Measurements from ENCODE around the gene TMEM151B. TPM values are rescaled to one million over a fixed set of nuclear protein-coding genes. Genes with fewer than 3 reads are reported as not detected.
A peak's percentile ranks its signal among the peaks of the same experiment; 100 is the strongest.

TMEM151B gene
- total RNA-seq, 2 donors from 2014 or later, result 0.22 to 0.51 TPM

DNA sequence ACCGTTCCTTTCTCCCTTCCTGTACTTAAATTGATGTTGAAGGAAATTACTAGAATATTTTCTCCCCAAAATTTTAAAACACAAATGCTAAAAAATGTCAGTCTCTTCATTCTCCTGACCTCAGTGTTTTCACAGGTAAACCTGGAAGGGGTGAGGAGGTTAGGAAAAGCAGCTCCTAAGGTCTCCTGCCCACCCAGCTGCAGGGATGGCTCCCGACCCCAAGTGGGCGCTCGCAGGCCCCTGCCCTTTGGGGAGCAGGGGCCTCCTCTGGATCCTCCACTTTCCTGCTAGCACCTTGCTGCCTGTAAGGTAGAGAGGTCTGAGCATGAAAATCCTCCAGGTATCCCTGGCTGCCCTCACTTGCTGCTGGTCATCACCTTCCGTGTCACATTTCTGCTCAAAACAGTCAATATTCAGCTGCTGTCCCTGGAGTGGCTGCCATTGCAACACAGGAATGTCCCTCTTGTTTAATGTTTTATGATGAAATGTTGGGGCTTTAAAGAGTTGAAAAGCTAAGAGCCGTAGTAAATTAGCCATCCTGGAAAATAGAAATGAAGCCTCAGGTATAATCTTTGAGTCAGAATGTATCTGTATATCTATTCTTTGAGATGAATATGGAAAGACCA lies 34.2 kb upstream of the TMEM151B start:
- H3K4me3 ChIP-seq (ENCODE audit: low read length), result no peak overlapping the region
- H3K27me3 Mint-ChIP-seq (ENCODE audit: insufficient read depth), result peaks cover 4% of the 10 kb centered on the region
- H3K27ac Mint-ChIP-seq, result no peak overlapping the region
- no peaks in the 10 kb centered on the region for H3K9me3 ChIP-seq (ENCODE audit: control insufficient read depth, low read length)
- no peaks in the 10 kb centered on the region for H3K9me3 Mint-ChIP-seq
- peaks cover 26% of the 10 kb centered on the region for H3K36me3 Mint-ChIP-seq (ENCODE audit: low read depth)
- peaks cover 24% of the 10 kb centered on the region for H3K4me1 Mint-ChIP-seq
- H3K36me3 ChIP-seq (ENCODE audit: control insufficient read depth, insufficient read depth, low read length), result peaks cover 9% of the 10 kb centered on the region
- peaks cover 7% of the 10 kb centered on the region for H3K4me1 ChIP-seq (ENCODE audit: control insufficient read depth, insufficient read depth, low read length)
- no peak overlapping the region for H3K4me3 Mint-ChIP-seq
- no peak overlapping the region for H3K27ac ChIP-seq (ENCODE audit: low read depth, low read length)
- H3K27me3 ChIP-seq (ENCODE audit: control insufficient read depth, insufficient read depth, low read length, poor library complexity, severe bottlenecking), result no peaks in the 10 kb centered on the region
- DNase-seq, result no peak
- TF ChIP-seq, protein P1, sequence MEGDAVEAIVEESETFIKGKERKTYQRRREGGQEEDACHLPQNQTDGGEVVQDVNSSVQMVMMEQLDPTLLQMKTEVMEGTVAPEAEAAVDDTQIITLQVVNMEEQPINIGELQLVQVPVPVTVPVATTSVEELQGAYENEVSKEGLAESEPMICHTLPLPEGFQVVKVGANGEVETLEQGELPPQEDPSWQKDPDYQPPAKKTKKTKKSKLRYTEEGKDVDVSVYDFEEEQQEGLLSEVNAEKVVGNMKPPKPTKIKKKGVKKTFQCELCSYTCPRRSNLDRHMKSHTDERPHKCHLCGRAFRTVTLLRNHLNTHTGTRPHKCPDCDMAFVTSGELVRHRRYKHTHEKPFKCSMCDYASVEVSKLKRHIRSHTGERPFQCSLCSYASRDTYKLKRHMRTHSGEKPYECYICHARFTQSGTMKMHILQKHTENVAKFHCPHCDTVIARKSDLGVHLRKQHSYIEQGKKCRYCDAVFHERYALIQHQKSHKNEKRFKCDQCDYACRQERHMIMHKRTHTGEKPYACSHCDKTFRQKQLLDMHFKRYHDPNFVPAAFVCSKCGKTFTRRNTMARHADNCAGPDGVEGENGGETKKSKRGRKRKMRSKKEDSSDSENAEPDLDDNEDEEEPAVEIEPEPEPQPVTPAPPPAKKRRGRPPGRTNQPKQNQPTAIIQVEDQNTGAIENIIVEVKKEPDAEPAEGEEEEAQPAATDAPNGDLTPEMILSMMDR (conservative IDR thresholded peaks at IDR 0.05), result peak; percentile 50
- 90 to 95% methylated on average over 4 to 5 of the region's 6 CpGs for WGBS, 2 experiments (ENCODE audit: insufficient coverage in 1 of 2, insufficient read length in 1 of 2)
- no peak overlapping the region for H3K9ac ChIP-seq (ENCODE audit: extremely low read depth, low read length, poor library complexity, severe bottlenecking)

- peak overlapping the region; percentile 97 for H3K27ac Mint-ChIP-seq
- peaks cover 4% of the 10 kb centered on the region for H3K27me3 Mint-ChIP-seq (ENCODE audit: insufficient read depth)
- peaks cover 16% of the 10 kb centered on the region for H3K36me3 Mint-ChIP-seq (ENCODE audit: low read depth)
- Histone ChIP-seq H3K9ac (ENCODE audit: extremely low read depth, low read length, poor library complexity, severe bottlenecking) (peak overlapping the region; percentile 87), H3K36me3 (ENCODE audit: control insufficient read depth, insufficient read depth, low read length) (peaks cover 6% of the 10 kb centered on the region), H3K4me1 (ENCODE audit: control insufficient read depth, insufficient read depth, low read length) (peaks cover 7% of the 10 kb centered on the region), H3K9me3 (ENCODE audit: control insufficient read depth, low read length) (no peaks in the 10 kb centered on the region), H3K4me3 (ENCODE audit: low read length) (peak overlapping the region; percentile 81), H3K27me3 (ENCODE audit: control insufficient read depth, insufficient read depth, low read length, poor library complexity, severe bottlenecking) (no peaks in the 10 kb centered on the region), H3K27ac (ENCODE audit: low read depth, low read length) (no peak overlapping the region)
- H3K9me3 Mint-ChIP-seq, result no peaks in the 10 kb centered on the region
- WGBS, 2 experiments (ENCODE audit: insufficient coverage in 1 of 2, insufficient read length in 1 of 2), result 56 to 58% methylated on average over 12 to 22 of the region's 22 CpGs
- DNase-seq, result peak; percentile 92
- peaks cover 24% of the 10 kb centered on the region for H3K4me1 Mint-ChIP-seq
- H3K4me3 Mint-ChIP-seq, result peak overlapping the region; percentile 71
- TF ChIP-seq, protein P1 (conservative IDR thresholded peaks at IDR 0.05), result no peak
Measured at GRCh38 chr6:44237021-44237812, 33.0 kb upstream of the TMEM151B start.

DNA sequence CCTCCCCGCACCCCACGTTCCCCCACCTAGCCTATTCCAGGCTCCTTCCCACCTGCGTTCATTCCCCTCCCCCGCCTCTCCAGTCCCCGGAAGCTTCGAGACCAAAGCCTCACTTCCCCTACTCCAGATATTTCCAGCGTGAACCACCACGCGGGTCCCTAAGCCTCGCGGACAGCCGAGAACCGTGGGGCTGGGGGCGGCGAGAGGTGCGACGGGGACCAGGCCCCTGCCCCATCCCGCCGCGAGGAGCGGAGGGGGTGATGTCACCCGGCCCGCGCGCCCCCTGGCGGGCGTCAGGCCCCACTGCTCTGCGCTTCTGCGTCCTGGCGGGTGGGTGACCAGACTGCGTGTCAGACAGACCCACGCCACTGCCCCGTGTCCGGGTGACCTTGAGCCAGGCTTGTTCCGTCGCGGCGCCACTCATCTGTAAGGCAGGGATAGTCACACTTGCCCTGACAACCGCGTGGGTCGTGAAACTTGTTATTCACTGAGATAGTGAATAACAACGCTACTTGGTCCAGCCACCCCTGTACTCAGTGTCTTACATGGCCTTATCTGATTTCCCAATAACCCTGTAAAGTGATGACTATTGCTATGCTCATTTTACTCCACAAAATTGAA lies 32.3 kb upstream of the TMEM151B start:
- no peaks in the 10 kb centered on the region for H3K27me3 ChIP-seq (ENCODE audit: control insufficient read depth, insufficient read depth, low read length, poor library complexity, severe bottlenecking)
- peaks cover 7% of the 10 kb centered on the region for H3K4me1 ChIP-seq (ENCODE audit: control insufficient read depth, insufficient read depth, low read length)
- peaks cover 12% of the 10 kb centered on the region for H3K36me3 Mint-ChIP-seq (ENCODE audit: low read depth)
- H3K27ac Mint-ChIP-seq, result peak overlapping the region; percentile 97
- no peak overlapping the region for H3K27ac ChIP-seq (ENCODE audit: low read depth, low read length)
- TF ChIP-seq, protein P1 (conservative IDR thresholded peaks at IDR 0.05), result peak; percentile 99
- no peaks in the 10 kb centered on the region for H3K9me3 Mint-ChIP-seq
- peaks cover 24% of the 10 kb centered on the region for H3K4me1 Mint-ChIP-seq
- DNase-seq, result peak; percentile 90
- peak overlapping the region; percentile 71 for H3K4me3 Mint-ChIP-seq
- H3K4me3 ChIP-seq (ENCODE audit: low read length), result peak overlapping the region; percentile 81
- H3K27me3 Mint-ChIP-seq (ENCODE audit: insufficient read depth), result peaks cover 4% of the 10 kb centered on the region
- WGBS, 2 experiments (ENCODE audit: insufficient coverage in 1 of 2, insufficient read length in 1 of 2), result 4 to 5% methylated on average over 21 to 42 of the region's 42 CpGs
- no peaks in the 10 kb centered on the region for H3K9me3 ChIP-seq (ENCODE audit: control insufficient read depth, low read length)
- peak overlapping the region; percentile 87 for H3K9ac ChIP-seq (ENCODE audit: extremely low read depth, low read length, poor library complexity, severe bottlenecking)
- no peaks in the 10 kb centered on the region for H3K36me3 ChIP-seq (ENCODE audit: control insufficient read depth, insufficient read depth, low read length)
